H1 (cell line): ENCODE data around the gene SNTG2. TPM values are rescaled to one million over a fixed set of nuclear protein-coding genes. Genes with fewer than 3 reads are reported as not detected.

ENCODE experiments used
- CTCF ChIA-PET: fragments of 300-600 bp; sonication (Branson Sonifier 250); formaldehyde crosslinking; loops from one replicate; lab custom pipeline; 2021; ENCODE audit not compliant: partially characterized antibody; lab: Charles Lee
- POLR2A ChIA-PET: fragments of 300-600 bp; sonication (Branson Sonifier 250); formaldehyde crosslinking; loops from one replicate; lab custom pipeline; 2021; ENCODE audit warnings: inconsistent platforms; ENCODE audit not compliant: partially characterized antibody; lab: Charles Lee
- DNase-seq, 2 experiments: peaks; one replicate each; pipeline versions ENCODE4 v3.0.0 to v3.0.0-alpha.2; 2010 to 2022; ENCODE audit warnings: low spot score in 2 of 2, low read depth in 1 of 2, mixed read lengths in 1 of 2
- FAIRE-seq: peaks from 2 replicates; lab custom pipeline; 2011; peaks lifted over from hg19 to GRCh38; lab: Jason Lieb, UNC
- H2AFZ ChIP-seq: 2 replicates; pipeline ENCODE4 v1.8.1; 2012; ENCODE audit warnings: low read length, inconsistent platforms
- H2AK5ac ChIP-seq: 2 replicates; pipeline ENCODE4 v1.6.1; 2013; ENCODE audit warnings: low read depth, low read length
- H2BK120ac ChIP-seq: replicated peaks from 2 replicates; pipeline ENCODE3; 2013; ENCODE audit warnings: low read depth, low read length, inconsistent platforms
- H2BK12ac ChIP-seq: 2 replicates; pipeline ENCODE4 v1.6.1; 2013; ENCODE audit warnings: low read depth, low read length
- H2BK15ac ChIP-seq: 2 replicates; pipeline ENCODE4 v1.6.1; 2013; ENCODE audit warnings: low read length
- H2BK20ac ChIP-seq: 2 replicates; pipeline ENCODE4 v1.6.1; 2013; ENCODE audit warnings: low read length
- H2BK5ac ChIP-seq: 2 replicates; pipeline ENCODE4 v1.6.1; 2013; ENCODE audit warnings: low read depth, low read length
- H3K14ac ChIP-seq: 2 replicates; pipeline ENCODE4 v1.6.1; 2013; ENCODE audit warnings: inconsistent platforms; ENCODE audit not compliant: insufficient read length
- H3K18ac ChIP-seq: 2 replicates; pipeline ENCODE4 v1.6.1; 2013; ENCODE audit warnings: low read length; ENCODE audit errors: extremely low read depth
- H3K23ac ChIP-seq: 2 replicates; pipeline ENCODE4 v1.6.1; 2013; ENCODE audit warnings: inconsistent platforms; ENCODE audit not compliant: insufficient read length
- H3K23me2 ChIP-seq: 2 replicates; pipeline ENCODE4 v1.6.1; 2013; ENCODE audit warnings: low read depth, low read length
- H3K27ac ChIP-seq: 2 replicates; pipeline ENCODE4 v1.6.1; 2011; ENCODE audit warnings: low read depth, low read length, inconsistent platforms
- H3K27me3 ChIP-seq, 4 experiments: replicated peaks in 1 of 4; 1 replicate in 1 of 4; 2 replicates in 3 of 4; pipeline versions ENCODE4 v1.6.1 to v1.8.1; 2011 to 2013; ENCODE audit warnings: low read length in 3 of 4, mild to moderate bottlenecking in 3 of 4, inconsistent platforms in 2 of 4, mixed read lengths in 2 of 4, moderate library complexity in 1 of 4; ENCODE audit not compliant: control insufficient read depth in 3 of 4, insufficient read depth in 3 of 4; ENCODE audit errors: extremely low read depth in 1 of 4
- H3K36me3 ChIP-seq, 4 experiments: 2 replicates each; pipeline versions ENCODE4 v1.6.1 to v1.8.1; 2011 to 2013; ENCODE audit warnings: mild to moderate bottlenecking in 4 of 4, low read length in 3 of 4, moderate library complexity in 2 of 4, control low read depth in 1 of 4, inconsistent platforms in 1 of 4; ENCODE audit not compliant: insufficient read depth in 4 of 4, control insufficient read depth in 2 of 4
- H3K4ac ChIP-seq: replicated peaks from 2 replicates; pipeline ENCODE3; 2013; ENCODE audit warnings: low read length, low read depth, mixed read lengths, inconsistent platforms; ENCODE audit not compliant: insufficient read length
- H3K4me1 ChIP-seq, 4 experiments: replicated peaks in 1 of 4; 1 replicate in 1 of 4; 2 replicates in 3 of 4; pipeline versions ENCODE4 v1.6.1 to v1.8.1; 2011 to 2013; ENCODE audit warnings: low read length in 3 of 4, inconsistent platforms in 2 of 4, mixed read lengths in 1 of 4; ENCODE audit not compliant: insufficient read depth in 4 of 4, control insufficient read depth in 3 of 4
- H3K4me2 ChIP-seq, 2 experiments: 2 replicates each; pipeline versions ENCODE4 v1.6.1 to v1.8.1; 2011 to 2013; ENCODE audit warnings: low read depth in 2 of 2, low read length in 2 of 2, control low read depth in 1 of 2, inconsistent platforms in 1 of 2, mild to moderate bottlenecking in 1 of 2; ENCODE audit not compliant: insufficient read depth in 1 of 2
- H3K4me3 ChIP-seq, 4 experiments: fragments of 200-600, 300-600 bp in 1 of 4; sonication (generic), shearing (Covaris generic), sonication (Bioruptor Twin) in 1 of 4; 2 replicates each; pipeline versions ENCODE4 v1.5.1 to v1.8.1; 2011 to 2016; ENCODE audit warnings: low read length in 4 of 4, low read depth in 3 of 4, control low read depth in 2 of 4, inconsistent platforms in 2 of 4, mild to moderate bottlenecking in 2 of 4, mixed read lengths in 1 of 4, moderate library complexity in 1 of 4; ENCODE audit not compliant: insufficient read depth in 2 of 4; ENCODE audit errors: extremely low read depth in 1 of 4
- H3K56ac ChIP-seq: replicated peaks from 2 replicates; pipeline ENCODE3; 2013; ENCODE audit warnings: low read depth, mild to moderate bottlenecking, mixed read lengths, low read length, inconsistent platforms; ENCODE audit not compliant: insufficient read length
- H3K79me1 ChIP-seq: 2 replicates; pipeline ENCODE4 v1.6.1; 2013; ENCODE audit warnings: low read depth, low read length, control low read depth
- H3K79me2 ChIP-seq, 2 experiments: 2 replicates each; pipeline versions ENCODE4 v1.6.1 to v1.8.1; 2012 to 2013; ENCODE audit warnings: low read length in 2 of 2, mild to moderate bottlenecking in 2 of 2, inconsistent platforms in 1 of 2; ENCODE audit not compliant: insufficient read depth in 2 of 2, control insufficient read depth in 1 of 2
- H3K9ac ChIP-seq, 4 experiments: replicated peaks in 1 of 4; 1 replicate in 1 of 4; 2 replicates in 3 of 4; pipeline versions ENCODE4 v1.6.1 to v1.8.1; 2011 to 2013; ENCODE audit warnings: low read depth in 3 of 4, low read length in 3 of 4, control low read depth in 2 of 4, mild to moderate bottlenecking in 2 of 4, moderate library complexity in 2 of 4, inconsistent platforms in 1 of 4; ENCODE audit errors: extremely low read depth in 1 of 4
- H3K9me3 ChIP-seq, 2 experiments: 2 replicates each; pipeline versions ENCODE4 v1.6.1 to v1.8.1; 2012 to 2013; ENCODE audit warnings: mild to moderate bottlenecking in 2 of 2, moderate library complexity in 2 of 2, control low read depth in 1 of 2, inconsistent platforms in 1 of 2, low read depth in 1 of 2, low read length in 1 of 2, mixed read lengths in 1 of 2; ENCODE audit not compliant: insufficient read depth in 2 of 2
- H4K20me1 ChIP-seq, 2 experiments: replicated peaks in 1 of 2; 2 replicates each; pipeline versions ENCODE3 to v1.8.1; 2011 to 2013; ENCODE audit warnings: inconsistent platforms in 2 of 2, low read length in 2 of 2, mild to moderate bottlenecking in 1 of 2; ENCODE audit not compliant: insufficient read depth in 2 of 2, control insufficient read depth in 1 of 2
- H4K5ac ChIP-seq: 2 replicates; pipeline ENCODE4 v1.6.1; 2013; ENCODE audit warnings: low read length, low read depth, mixed read lengths, inconsistent platforms; ENCODE audit not compliant: insufficient read length
- H4K8ac ChIP-seq: 2 replicates; pipeline ENCODE4 v1.8.0; 2013; ENCODE audit warnings: mild to moderate bottlenecking, moderate library complexity, low read length, inconsistent platforms; ENCODE audit not compliant: insufficient read depth; ENCODE audit errors: extremely low read depth
- H4K91ac ChIP-seq: replicated peaks from 2 replicates; pipeline ENCODE3; 2013; ENCODE audit warnings: low read length, mixed read lengths, inconsistent platforms; ENCODE audit not compliant: insufficient read length
- ASH2L ChIP-seq: fragments of 200-600, 300-600 bp; sonication (generic); IDR thresholded peaks from one replicate; pipeline ENCODE4 v1.7.1; 2017; ENCODE audit warnings: low read length
- BRCA1 ChIP-seq: IDR thresholded peaks from 2 replicates; pipeline ENCODE4 v1.6.1; 2012; ENCODE audit warnings: low read depth, low read length, improper control_type of control experiment
- CBX5 ChIP-seq: fragments of 300-800, 300-1000 bp; sonication (generic); IDR thresholded peaks from 2 replicates; pipeline ENCODE4 v1.7.1; 2016; ENCODE audit warnings: antibody characterized with exemption, low read length, low read depth
- CHD2 ChIP-seq: IDR thresholded peaks from 2 replicates; pipeline ENCODE4 v1.6.1; 2012; ENCODE audit warnings: low read length, improper control_type of control experiment
- CREB1 ChIP-seq: IDR thresholded peaks from 2 replicates; pipeline ENCODE4 v1.6.1; 2012; ENCODE audit warnings: inconsistent platforms
- CTBP2 ChIP-seq: IDR thresholded peaks from 2 replicates; pipeline ENCODE4 v1.7.0; 2011; ENCODE audit warnings: borderline replicate concordance, mild to moderate bottlenecking, moderate library complexity, mixed read lengths, low read length; ENCODE audit not compliant: insufficient read depth, insufficient read length
- EP300 ChIP-seq, 2 experiments: IDR thresholded peaks; 1 replicate in 1 of 2; 2 replicates in 1 of 2; pipeline ENCODE4 v1.6.1; 2011 to 2012; ENCODE audit warnings: low read depth in 2 of 2, low read length in 2 of 2, mild to moderate bottlenecking in 2 of 2, borderline replicate concordance in 1 of 2, inconsistent platforms in 1 of 2, moderate library complexity in 1 of 2
- FOSL1 ChIP-seq: IDR thresholded peaks from 2 replicates; pipeline ENCODE4 v1.6.1; 2011; ENCODE audit warnings: mild to moderate bottlenecking, low read depth, low read length, moderate library complexity; ENCODE audit not compliant: insufficient read depth
- HDAC2 ChIP-seq, 2 experiments: fragments of 300-600 bp in 1 of 2; sonication (generic) in 1 of 2; IDR thresholded peaks; 2 replicates each; pipeline ENCODE4 v1.6.1; 2011 to 2012; ENCODE audit warnings: low read depth in 2 of 2, low read length in 2 of 2, mild to moderate bottlenecking in 2 of 2, moderate library complexity in 2 of 2, borderline replicate concordance in 1 of 2, inconsistent platforms in 1 of 2
- NANOG ChIP-seq: IDR thresholded peaks from 2 replicates; pipeline ENCODE4 v1.6.1; 2011; ENCODE audit warnings: low read length, low read depth, mild to moderate bottlenecking, inconsistent platforms; ENCODE audit not compliant: insufficient read depth, poor library complexity, severe bottlenecking
- SAP30 ChIP-seq: fragments of 300-600 bp; sonication (generic); IDR thresholded peaks from 2 replicates; pipeline ENCODE4 v1.7.1; 2012; ENCODE audit warnings: low read length, moderate library complexity, mild to moderate bottlenecking, inconsistent platforms; ENCODE audit not compliant: insufficient read depth, insufficient replicate concordance
- TCF12 ChIP-seq: IDR thresholded peaks from 2 replicates; pipeline ENCODE4 v1.6.1; 2011; ENCODE audit warnings: low read depth, mild to moderate bottlenecking, low read length
- polyA plus RNA-seq, 7 experiments: library from polyadenylated mRNA; depleted of rRNA in 3 of 7; stranded (reverse) in 5 of 7; unstranded in 2 of 7; fragments of >200 nt in 5 of 7; fragments of 200-250 nt in 2 of 7; gene quantifications; 1 replicate in 5 of 7; 2 replicates in 1 of 7; 4 replicates in 1 of 7; pipeline versions ENCODE4 v1.2.1 to v1.2.3, GENCODE V29; 2011 to 2013; ENCODE audit warnings: missing spikeins in 2 of 7, mixed read lengths in 2 of 7
- total RNA-seq: library from RNA; stranded (reverse); fragmentation: NEBNext Ultra II Directional; extraction: Animal tissue kit (Norgen Biotek cat#: 25700); gene quantifications from 2 replicates; pipeline ENCODE4 v1.2.1, GENCODE V29; 2021
- TF ChIP-seq, protein P1 (sequence below): IDR thresholded peaks from 2 replicates; pipeline ENCODE4 v1.6.1; 2011; ENCODE audit warnings: low read length, improper control_type of control experiment

SNTG2 gene
- total and polyA plus RNA-seq, 2 of the 8 experiments (the other 6 are each of a cell fraction or from before 2014, with no cell fraction given) = 6.6 to 18.1 TPM

DNA sequence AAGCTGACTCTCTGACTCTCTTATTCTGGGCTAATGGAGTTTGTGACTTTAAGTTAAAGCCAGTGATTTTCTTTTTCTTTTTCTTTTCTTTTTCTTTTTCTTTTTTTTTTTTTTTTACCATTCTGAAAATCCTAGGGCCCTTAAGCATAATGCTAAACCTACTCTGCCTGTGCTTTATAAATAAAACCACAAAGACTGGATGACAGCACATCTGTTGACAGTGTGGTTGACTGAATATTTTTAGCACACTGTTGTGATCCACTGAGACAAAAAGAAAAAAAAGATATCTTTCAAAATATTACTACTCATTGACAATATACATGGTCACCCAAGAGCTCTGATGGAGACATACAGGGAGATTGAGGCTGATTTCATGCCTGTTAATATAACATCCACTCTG lies 121.6 kb downstream of the SNTG2 start:
- no peak for DNase-seq
- H4K5ac ChIP-seq = no peak overlapping the region
- no peak overlapping the region for H4K91ac ChIP-seq
- H3K9ac ChIP-seq = no peak overlapping the region
- no peak overlapping the region for H2BK5ac ChIP-seq
- no peaks in the 10 kb centered on the region for H3K23me2 ChIP-seq
- peaks cover 5 to 6% of the 10 kb centered on the region in 2 experiments for H4K20me1 ChIP-seq
- H2AFZ ChIP-seq = no peak overlapping the region
- H4K8ac ChIP-seq = no peak overlapping the region
- no peaks in the 10 kb centered on the region for H3K4me1 ChIP-seq
- ChIA-PET POLR2A (interaction anchor here (1.0 kb wide), 1 partner anchor 20 kb away, joined by 3 read pairs; no protein-coding TSS in a partner anchor), CTCF (interaction anchor here (0.6 kb wide), 1 partner anchor 33 kb away, joined by 3 read pairs; no protein-coding TSS in a partner anchor)
- no peak overlapping the region for H3K4me2 ChIP-seq
- H2BK15ac ChIP-seq = no peak overlapping the region
- H2BK12ac ChIP-seq = no peak overlapping the region
- FAIRE-seq = no peak
- no peak overlapping the region for H3K4ac ChIP-seq
- no peaks in the 10 kb centered on the region; a peak in 1 of 7 replicates for H3K27me3 ChIP-seq
- H2BK20ac ChIP-seq = no peak overlapping the region
- no peak overlapping the region for H2AK5ac ChIP-seq
- peaks cover 2% of the 10 kb centered on the region; the same call in 1 of the 2 replicates for H3K79me1 ChIP-seq
- H3K36me3 ChIP-seq = no peaks in the 10 kb centered on the region; a peak in 2 of 8 replicates
- H3K4me3 ChIP-seq = no peak overlapping the region
- H3K79me2 ChIP-seq = no peaks in the 10 kb centered on the region; a peak in 1 of 4 replicates
- H3K18ac ChIP-seq = no peak overlapping the region
- H3K23ac ChIP-seq = no peak overlapping the region
- H3K9me3 ChIP-seq = no peaks in the 10 kb centered on the region
- no peak overlapping the region for H3K14ac ChIP-seq
- no peak overlapping the region for H2BK120ac ChIP-seq
- no peak overlapping the region for H3K56ac ChIP-seq
- no peak overlapping the region for H3K27ac ChIP-seq
- TF ChIP-seq HDAC2 (IDR thresholded peaks at IDR 0.05; ENCODE audit: borderline replicate concordance in 1 of 2, low read depth in 2 of 2, low read length in 2 of 2) (no peak), CTBP2 (no peak), CREB1 (no peak), CBX5 (no peak), SAP30 (no peak), FOSL1 (no peak), TCF12 (no peak), ASH2L (no peak), EP300 (IDR thresholded peaks at IDR 0.05; ENCODE audit: borderline replicate concordance in 1 of 2, low read depth in 2 of 2, low read length in 2 of 2) (no peak), CHD2 (no peak), NANOG (no peak), BRCA1 (no peak)
- TF ChIP-seq, protein P1, sequence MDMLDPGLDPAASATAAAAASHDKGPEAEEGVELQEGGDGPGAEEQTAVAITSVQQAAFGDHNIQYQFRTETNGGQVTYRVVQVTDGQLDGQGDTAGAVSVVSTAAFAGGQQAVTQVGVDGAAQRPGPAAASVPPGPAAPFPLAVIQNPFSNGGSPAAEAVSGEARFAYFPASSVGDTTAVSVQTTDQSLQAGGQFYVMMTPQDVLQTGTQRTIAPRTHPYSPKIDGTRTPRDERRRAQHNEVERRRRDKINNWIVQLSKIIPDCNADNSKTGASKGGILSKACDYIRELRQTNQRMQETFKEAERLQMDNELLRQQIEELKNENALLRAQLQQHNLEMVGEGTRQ = no peak
